Measurements from ENCODE around the gene LRRC26.

Gene LRRC26

GRCh38 chr9:137184881-137185660 lies 15.2 kb upstream of the LRRC26 start:
- DNase-seq (ENCODE audit: extremely low read depth in 1 of 2, low read depth in 1 of 2), result no peak

- no peak for DNase-seq (ENCODE audit: extremely low read depth in 1 of 2, low read depth in 1 of 2)
Observed at GRCh38 chr9:137183980-137184595, 14.2 kb upstream of the LRRC26 start.

DNA sequence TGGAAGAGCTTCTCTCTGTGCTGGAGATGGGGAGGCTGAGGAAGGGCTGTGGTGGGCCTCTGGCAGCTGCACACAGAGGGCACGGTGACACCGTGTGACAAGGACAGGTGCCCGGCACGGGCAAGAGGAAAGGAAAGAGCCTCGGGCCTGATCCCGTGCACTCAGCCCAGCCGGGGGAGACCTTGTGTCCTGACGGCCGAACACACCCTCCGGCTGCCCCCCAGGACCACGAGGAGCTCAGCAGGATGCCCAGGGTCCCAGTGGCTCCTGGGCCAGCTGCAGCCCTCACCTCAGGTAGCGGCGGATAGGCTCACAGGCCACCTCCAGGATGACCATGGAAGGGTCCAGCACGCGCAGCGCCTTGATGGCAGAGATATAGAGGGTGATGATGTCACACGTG lies 13.0 kb upstream of the LRRC26 start:
- no peak for DNase-seq (ENCODE audit: extremely low read depth in 1 of 2, low read depth in 1 of 2)

DNA sequence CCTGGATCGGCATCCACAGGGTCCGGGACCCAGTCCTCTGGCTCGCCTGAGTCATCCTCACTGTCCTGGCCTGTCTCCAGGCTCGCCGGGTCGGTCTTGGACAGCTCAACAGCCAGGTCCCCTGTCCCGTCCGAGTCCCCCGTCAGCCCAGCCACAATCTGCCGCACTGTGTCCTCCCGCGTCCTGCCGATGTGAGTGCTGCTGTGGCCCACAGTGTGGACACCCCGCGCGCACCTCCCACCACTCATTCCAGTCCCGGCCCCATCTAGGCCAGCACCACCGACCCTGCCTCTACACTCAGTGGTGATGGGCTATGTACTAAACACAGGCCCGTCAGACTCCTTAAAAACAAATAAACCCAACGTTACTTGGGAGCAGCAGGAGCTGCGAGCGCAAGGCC lies 11.8 kb upstream of the LRRC26 start:
- no peak for DNase-seq (ENCODE audit: extremely low read depth in 1 of 2, low read depth in 1 of 2)

GRCh38 chr9:137180491-137180890 lies 10.6 kb upstream of the LRRC26 start:
- DNase-seq (ENCODE audit: extremely low read depth in 1 of 2, low read depth in 1 of 2), result no peak

GRCh38 chr9:137179761-137180160 lies 9.9 kb upstream of the LRRC26 start:
- no peak for DNase-seq (ENCODE audit: extremely low read depth in 1 of 2, low read depth in 1 of 2)

DNA sequence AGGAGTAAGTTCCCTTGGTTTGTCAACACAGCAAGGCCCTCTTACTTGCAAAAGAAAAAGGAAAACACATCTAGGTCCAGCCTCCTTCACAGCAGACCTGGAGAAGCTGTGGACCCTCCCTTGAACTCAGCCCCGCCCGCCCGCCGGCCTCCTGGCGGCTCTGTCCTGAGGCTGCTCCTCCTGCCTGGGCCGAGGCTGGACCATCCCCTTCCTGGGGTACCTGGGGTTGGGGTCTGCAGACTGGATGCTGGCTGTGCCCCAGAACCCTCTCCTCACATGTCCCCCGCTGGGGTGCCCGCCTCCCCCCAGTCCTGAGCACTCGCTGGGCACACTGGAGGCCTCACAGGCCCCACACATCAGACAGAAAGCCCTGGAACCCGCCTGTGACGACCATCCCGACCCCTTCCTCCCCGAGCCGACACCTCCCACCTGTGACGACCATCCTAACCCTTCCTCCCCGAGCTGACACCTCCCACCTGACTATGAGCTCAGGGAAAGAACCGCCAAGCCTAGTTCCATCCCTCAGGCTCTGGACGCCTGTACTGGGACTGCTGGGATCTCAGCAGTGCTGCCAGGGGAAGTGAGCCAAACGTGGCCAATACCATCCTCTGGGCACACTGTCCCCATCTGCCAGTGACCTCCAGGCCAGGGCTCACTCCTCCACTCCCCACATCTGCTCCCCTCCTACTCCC lies 9.2 kb upstream of the LRRC26 start:
- no peak for DNase-seq (ENCODE audit: extremely low read depth in 1 of 2, low read depth in 1 of 2)

DNA sequence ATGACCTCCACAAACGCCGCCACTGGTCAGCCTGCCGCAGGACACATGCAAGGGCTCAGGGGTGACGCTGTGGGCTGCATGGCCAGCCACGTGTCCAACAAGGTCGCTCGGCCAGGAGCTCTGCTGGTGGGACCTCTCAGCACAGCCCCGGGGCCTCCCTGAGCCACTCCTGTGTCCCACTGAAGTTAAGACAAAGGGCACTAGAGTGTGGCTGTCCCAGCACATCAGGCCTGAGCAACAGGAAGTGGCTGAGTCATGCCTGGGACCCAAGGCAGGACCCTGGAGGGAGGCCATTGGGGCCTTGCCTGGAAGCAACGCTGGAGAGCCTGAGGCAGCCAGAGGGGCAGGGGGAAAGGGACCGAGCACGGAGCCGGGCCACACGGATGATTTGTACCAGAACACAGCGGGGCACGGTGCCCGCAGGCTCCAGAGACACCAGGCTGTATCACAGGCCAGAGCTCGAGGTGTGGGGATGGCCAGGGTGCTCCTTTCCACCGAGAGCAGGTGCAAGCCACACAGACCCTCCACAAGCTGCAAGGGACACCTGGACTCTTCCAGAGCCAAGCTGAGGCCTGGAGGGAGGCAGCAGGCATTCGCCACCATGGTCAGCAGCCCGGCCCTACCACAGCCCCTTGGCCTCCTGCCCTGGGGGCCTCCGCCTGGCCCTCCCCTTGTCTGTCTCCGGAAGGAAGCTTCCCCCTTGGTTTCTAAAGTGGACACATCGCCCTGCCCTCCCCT lies 8.5 kb upstream of the LRRC26 start:
- no peak for DNase-seq (ENCODE audit: extremely low read depth in 1 of 2, low read depth in 1 of 2)

- DNase-seq (ENCODE audit: extremely low read depth in 1 of 2, low read depth in 1 of 2), result no peak
Observed at GRCh38 chr9:137176302-137177182, 6.7 kb upstream of the LRRC26 start.

- DNase-seq (ENCODE audit: extremely low read depth in 1 of 2, low read depth in 1 of 2), result no peak
Observed at GRCh38 chr9:137175345-137175961, 5.6 kb upstream of the LRRC26 start.

- DNase-seq (ENCODE audit: extremely low read depth in 1 of 2, low read depth in 1 of 2), result no peak
Observed at GRCh38 chr9:137174722-137175293, 5.0 kb upstream of the LRRC26 start.

- no peak for DNase-seq (ENCODE audit: extremely low read depth in 1 of 2, low read depth in 1 of 2)
Observed at GRCh38 chr9:137173796-137174664, 4.2 kb upstream of the LRRC26 start.

- no peak for DNase-seq (ENCODE audit: extremely low read depth in 1 of 2, low read depth in 1 of 2)
Observed at GRCh38 chr9:137172901-137173795, 3.3 kb upstream of the LRRC26 start.

GRCh38 chr9:137171149-137171900 lies 1.5 kb upstream of the LRRC26 start:
- DNase-seq (ENCODE audit: extremely low read depth in 1 of 2, low read depth in 1 of 2), result no peak

DNA sequence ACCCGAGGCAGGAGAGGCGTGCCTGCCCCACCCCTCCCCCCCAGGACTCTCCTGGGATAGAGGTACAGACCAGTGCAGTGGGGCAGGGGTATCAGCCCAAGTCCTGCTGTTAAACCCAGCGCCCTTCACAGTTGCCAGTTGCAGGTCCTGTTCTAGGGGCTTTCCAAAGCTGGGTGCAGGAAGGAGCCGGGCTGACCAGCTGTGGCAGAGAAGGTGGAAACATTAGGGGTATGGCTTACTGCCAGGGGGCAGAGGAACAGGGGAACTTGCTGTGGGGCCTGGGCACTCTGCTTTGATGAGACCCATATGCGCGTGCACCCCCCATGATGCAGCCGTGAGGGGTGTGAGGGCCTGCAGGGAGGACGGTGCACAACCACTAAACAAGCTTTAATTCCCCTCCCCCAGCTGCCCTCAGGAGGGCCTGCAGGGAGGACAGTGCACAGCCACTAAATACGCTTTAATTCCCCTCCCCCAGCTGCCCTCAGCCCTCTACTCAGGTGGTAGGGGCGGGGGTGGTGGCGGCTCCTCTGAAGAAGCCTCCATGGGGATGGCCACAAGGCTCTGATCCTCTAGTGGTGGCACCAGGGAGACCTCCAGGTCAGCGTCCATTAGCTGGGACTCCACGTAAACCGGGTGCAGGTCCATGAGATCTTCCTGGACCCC lies 766 bp upstream of the LRRC26 start:
- DNase-seq (ENCODE audit: extremely low read depth in 1 of 2, low read depth in 1 of 2), result no peak

Data from activated CD8-positive, alpha-beta memory T cell treated with anti-CD3 and anti-CD28 coated beads for 1 hour (primary cell).